Stimulated activated CD4-positive, alpha-beta T cell treated with anti-CD3 and anti-CD28 coated beads, Interleukin-4, amount 100 ng/mL, for 48 hours (primary cell): ENCODE measurements around the gene CLRN2.
"Not testable (repeated sequence)": the region's sequence is repeated elsewhere in the genome, so short reads cannot be mapped to it uniquely, and the experiment has no call there.

Source experiments
- DNase-seq, 2 donors: peaks; one replicate each; pipeline ENCODE4 v3.0.0-alpha.2; 2020; ENCODE audit warnings: low read depth in 2 of 2

Gene CLRN2

DNA sequence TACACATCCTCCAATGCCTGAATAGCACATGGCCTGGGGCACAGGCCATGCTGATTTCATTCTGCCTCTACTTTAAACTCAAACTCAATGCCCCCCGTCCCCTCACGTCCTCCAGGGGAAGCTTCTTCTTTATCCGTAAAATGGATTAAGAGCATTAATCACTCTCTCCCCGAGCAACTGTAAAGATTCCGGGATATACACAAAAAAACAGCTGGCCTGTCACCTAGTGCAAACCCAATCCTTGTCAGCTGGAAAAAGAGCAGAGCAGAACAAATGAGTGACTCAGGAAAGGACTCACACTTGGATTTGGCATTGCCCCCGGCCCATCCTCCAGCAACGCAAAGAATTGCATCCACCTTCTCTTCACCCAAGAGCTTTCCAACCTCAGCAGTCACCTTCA is 10.9 kb upstream of the CLRN2 start:
- no peak for DNase-seq

DNA sequence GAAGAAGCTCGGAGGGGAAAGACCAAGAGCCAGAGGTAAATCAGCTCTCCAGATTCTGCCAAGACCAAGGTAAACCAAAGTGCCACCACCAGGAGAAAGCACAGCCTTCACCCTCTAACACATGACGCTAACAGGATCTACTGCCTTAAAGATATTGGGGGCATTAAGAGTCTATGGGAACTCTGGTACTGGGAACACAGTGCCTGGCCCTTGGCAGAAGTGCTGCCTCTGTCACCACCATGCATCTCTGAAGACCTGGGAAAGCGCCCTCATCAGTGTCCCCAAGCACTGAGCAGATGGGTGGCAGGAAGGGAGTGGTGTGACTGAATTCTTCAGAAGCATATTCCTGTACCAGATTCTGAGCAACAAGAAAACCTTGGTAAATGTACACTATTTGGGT is 4.4 kb upstream of the CLRN2 start:
- no peak for DNase-seq

DNA sequence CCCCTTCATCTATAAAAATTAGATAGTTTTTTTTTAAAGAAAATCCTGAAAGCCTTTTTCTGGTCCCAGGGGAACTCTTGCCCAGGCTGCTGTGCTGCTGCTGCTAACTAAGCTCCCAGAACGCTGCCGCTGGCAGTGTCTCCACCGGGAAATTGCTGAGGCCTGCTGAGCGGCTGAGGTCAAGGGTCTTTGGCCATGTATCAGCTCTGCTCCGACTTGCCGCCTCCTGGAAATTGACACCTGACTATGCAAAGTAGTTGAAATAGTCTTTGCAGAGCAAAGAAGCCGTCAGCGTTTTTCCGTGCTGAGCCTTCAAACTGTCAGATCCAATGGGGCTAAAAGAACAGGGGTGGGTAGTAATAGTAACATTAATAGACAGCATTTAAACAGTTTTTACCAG is 3.9 kb upstream of the CLRN2 start:
- no peak for DNase-seq

DNA sequence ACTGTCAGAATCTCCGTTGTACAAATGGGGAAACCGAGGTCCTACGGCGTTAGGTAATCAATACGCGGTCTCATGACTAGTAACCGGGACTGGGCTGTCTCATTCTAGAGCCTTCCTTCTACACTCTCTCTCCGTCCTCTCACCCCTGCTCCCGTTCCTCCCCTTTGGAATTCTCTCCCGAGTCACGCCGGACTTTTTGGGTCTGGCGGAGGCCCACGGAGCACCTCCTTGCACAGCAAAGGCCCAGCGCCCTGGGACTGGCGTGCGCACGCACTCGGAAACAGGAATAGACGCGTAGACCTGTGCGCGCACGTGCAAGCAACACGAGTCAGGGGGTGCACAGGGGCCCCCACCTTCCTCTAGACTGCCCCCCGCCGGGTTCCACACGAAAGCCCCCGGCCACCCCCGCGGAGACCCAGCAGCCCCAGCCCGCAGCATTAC is 3.4 kb upstream of the CLRN2 start:
- peak; percentile 42 to 54 for DNase-seq

DNA sequence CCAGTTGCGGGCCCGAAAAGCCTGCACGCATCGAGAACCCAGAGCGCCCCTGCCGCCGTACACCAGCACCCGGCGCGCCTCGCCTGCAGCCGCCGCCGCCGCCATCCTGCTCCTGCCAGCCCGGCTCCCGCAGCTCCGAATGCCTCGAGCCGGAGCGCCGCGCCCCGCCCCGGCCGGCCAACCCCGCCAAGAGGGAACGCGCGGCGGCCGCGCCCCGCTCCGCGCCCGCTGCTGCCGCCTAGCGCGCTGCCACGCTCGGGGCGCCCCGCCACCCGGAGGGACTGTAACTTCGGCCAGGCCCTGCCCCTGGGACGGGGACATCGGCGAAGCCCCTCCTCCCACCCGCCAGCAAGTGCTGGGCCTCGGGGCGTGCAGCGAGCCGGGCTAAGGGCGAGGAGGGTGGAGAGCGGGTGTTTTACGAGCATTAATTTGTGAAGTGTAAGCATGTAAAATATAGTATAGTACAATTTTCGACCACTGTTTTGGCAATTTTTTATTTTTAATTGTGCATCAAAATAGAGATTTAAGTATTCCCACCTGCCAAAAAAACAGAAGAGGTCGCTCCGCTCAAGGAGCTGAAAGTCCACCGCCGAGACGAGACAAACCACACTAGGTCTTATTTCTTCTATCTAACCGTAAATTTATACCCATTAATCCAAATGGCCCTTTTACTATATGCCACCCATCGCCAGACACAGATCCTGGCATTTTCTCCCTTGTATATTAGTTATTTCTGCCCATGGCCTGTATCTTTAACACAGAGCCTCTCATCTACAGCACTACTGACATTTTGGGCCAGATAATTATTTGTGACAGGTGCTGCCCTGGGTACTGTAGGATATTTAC is 2.8 kb upstream of the CLRN2 start, which contains the start of gene QDPR:
Gene QDPR (minus strand): TSS at position 141 of the 846 bp plus-strand sequence. CDS start 36 bp downstream, at position 105.
- DNase-seq = peak; percentile 66 to 78

DNA sequence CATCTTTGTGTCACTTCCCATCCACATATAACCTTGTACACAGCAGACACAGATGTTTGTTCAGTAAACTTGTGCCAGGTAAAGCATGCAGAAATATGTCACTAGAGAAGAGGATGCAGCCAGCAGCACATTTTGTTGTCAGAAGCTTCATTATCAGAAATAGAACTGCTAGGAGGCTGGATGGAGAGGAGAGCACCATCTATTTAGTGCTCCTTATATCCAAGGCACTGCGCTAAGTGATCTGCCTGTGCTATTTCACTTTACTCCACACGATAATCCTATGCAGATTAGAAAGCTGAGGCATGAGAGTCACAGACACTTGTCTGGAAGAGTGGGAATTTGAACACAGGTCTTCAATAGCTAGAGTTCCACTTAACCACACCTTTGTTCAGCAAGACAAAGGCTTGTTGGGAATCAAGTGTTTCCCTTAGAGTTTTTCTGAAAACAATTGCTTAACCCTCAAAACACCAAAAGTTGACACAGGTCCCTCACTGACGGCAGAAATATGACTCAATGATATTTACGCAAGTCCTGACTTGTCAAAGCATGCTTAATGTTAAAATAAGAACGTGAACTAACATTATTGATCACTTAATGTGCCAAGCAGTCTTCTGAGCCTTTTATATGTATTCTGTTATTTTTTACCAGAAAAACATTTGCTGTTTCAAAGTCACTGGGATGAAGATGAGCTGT is 1.8 kb upstream of the CLRN2 start:
- no peak for DNase-seq

DNA sequence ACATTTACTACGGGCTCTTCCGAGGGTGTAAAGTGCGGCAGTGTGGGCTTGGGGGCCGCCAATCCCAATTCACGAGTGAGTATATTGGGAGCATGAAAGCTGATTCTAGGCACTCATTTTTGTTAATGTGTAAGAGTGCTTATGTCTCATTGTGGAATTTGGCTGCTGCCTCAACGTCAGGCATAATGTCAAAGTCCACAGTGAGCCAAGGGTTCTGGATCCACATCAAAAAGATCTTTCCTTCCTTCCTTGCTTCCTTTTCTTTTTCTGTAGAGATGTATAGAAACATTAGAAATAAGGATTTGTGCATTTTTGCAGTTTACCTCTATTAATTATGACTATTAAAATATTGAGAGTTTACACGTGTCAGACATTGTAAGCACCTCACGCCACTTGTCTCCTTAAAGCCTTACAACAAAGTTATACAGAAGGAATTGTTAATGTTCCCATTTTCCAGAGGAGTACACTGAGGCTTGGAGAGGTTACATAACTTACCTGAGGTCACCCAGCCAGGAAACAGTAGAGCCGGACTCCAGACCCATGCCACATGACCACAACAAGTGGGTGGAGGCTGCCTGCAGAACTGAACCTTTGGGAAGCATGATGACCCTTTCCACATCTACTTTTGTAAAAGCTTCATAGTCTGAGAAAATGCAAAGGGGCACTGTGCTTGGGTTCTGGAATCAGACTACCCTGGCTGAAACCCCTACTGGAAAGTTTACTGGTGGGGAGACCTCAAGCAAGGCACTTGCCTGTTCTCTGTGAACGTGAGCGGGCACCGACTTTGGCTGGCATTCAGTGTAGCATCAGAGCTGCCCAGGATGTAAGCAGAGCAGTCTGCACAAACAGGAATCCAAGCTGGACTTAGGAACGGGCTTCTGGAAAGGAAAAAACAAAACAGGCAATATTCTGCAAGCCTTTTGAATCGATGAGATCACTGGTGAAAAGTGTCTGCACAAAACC is 761 bp downstream of the CLRN2 start:
- DNase-seq = no peak

DNA sequence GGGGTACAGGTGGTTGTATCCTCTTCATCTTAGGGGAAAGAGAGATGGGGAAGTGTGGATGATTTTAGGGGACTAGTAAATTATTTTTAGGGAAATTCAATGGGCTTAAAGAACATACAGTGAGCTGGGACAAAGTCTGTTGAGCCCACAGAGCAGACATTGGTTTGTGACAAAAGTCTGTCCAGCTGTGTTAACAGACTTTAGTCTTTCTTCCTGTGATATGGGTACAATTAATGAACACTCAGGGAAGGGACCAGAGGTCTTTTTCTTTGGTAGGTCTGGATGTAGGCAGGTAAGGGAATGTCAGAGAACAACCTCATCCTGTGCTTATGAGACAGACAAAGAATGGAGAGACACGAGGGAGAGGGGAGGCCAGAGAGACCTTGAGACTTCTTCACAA is 2.0 kb downstream of the CLRN2 start:
- no peak for DNase-seq

DNA sequence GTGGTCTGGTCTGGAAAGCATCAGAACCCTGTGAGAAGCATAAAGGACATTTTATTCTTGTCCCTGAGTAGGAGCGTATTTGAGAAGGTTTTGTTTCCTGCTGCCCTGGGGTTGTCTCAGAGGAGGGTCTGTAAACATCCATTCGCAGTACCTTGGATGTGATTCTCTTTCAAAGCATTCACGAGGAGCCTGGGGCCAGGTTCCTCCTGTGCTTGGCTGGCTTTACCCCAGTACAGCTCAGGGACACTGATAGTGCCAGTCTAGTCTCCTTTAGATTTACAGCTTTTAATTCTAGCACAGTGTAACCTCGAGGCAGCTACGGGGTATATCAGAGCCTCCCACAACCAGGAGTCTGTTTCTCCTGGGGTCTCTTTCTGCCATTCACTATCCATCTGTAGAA is 2.7 kb downstream of the CLRN2 start:
- no peak for DNase-seq

DNA sequence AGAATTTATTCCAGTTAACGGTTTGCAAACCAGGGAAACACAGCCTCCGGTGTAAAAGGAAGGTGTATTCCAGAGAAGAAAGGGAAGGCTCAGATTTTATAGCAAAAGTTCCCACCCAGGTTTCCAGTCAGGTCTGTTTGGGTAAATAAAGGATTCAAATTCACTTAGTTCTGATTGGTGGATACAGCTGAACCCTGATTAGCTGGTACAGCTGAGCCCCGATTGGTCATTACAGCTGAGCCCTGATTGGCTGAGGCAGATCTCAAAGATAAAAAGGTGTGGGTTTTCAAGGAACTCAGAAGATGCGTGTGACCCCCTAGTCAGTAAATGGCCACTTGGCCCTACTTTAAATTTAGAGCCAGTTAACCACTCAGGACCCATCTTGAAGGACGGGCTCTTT is 6.6 kb downstream of the CLRN2 start:
- no peak for DNase-seq

DNA sequence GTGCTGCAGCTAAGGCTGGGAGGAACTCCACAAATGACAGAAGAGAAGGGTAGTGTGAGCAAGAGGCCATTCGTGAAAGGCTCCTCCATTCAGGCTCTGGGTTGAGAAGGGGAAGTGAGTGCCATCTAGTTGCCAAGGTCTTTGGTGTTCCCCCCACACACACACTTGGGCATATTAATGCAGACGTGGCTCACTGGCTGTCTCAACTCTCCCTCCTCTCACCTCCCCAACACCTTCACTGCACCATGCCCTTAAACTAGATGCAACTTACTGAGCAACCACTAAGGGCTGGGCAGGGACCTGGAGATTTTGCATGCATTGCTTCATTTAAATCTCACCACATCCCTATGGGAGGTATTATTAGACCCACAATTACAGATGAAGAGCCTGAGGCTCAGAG is 8.7 kb downstream of the CLRN2 start:
- DNase-seq = no peak

DNA sequence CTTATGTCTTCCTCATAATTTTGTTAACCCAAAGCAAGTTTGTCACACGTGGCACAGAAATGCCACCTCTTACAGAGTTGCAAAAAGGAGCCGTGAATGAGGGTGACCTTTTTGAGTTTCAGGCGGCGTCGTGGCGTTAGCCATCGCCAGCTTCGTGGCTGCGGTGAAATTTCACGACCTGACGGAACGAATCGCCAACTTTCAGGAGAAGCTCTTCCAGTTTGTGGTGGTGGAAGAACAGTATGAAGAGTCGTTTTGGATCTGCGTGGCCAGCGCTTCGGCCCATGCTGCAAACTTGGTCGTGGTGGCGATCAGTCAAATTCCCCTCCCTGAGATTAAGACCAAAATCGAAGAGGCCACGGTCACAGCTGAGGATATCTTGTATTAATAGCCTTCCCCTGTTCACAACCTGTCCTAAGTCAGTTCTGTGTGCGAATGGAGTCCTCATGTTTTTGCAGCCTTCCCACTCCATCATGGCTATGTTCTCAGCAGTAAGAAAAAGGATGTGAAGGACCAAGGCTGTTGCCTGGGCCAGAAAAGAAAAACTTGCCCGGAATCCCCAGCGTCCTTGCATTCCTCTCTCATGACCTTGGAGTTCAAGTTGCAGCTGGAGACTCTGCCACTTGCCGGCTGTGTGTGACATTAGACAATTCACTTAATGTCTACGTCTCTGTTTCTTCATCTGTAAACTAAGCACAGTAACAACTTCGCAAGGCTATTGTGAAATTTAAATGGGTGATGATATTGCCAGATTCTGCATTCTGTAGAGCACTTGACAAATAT is 11.9 kb downstream of the CLRN2 start:
- no peak for DNase-seq

DNA sequence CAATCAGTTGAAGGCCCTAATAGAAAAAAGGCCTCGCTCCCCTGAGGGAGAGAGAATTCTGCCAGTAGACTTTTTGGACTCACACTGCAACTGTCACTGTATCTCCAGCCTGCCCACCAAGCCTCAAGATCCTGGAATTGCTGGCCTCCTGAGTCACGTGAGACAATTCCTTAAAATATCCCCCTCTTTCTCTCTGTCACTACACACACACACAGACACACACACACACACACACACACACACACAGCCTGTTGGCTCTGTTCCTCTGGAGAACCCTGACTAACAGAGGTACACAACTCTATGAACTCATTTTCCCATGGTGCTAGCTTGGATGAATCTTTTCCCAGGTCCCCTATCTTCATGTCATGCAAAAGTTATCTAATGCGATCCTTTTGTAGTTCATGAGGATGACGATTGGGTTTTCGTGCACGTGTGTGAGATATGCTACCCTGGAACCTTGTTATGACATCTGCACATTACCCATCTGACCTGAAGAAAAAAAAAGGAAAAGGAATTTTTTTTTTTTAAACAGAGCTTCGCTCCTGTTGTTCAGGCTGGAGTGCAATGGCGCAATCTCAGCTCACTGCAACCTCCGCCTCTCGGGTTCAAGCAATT is 13.7 kb downstream of the CLRN2 start:
- no peak for DNase-seq

DNA sequence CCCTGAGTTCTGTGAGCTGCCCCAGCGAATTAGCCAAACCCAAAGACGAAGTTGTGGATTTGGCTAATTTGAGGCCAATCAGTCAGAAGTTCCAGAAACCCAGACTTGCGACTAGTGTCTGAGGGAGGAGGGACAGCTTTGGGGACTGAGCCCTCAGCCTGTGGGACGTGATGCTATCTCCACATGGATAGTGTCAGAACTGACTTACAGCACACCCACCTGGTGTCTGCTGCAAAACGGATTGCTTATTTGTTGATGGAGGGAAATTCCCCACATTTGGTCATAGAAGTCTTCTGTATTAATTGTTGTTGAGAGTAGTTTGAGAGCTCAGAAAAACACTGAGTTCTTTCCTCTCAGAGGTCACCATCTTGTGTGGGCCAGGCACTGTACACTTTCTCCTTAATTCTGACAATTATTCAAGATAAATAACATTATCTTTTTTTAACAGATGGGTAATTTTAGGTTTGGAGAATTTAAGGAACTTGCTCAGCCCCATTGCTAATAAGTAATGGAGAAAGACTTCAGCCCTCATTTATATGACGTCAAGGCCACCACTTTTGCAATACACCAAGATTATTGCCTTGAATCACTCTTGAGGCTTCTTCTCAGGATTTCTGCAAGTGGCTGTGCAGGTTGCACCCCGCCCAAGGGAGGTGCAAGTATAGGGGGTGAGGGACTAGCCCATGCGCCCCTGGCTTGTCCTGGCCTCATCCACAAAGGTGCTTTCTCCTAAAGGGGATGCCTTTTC is 16.7 kb downstream of the CLRN2 start:
- no peak for DNase-seq

DNA sequence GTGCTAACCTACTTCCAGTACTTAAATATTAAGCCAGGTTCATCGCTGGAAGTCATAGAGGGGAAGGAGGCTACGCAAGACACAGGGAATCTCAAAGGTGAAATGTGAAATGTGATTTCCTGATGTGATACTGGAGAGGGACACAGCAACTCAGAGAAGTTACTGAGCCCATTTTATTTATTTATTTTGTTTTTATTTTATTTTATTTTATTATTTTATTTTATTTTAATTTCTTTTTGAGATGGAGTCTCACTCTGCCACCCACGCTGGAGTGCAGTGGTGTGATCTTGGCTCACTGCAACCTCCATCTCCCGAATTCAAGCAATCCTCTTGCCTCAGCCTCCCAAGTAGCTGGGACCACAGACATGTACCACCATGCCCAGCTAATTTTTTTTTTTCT is 19.7 kb downstream of the CLRN2 start:
- DNase-seq = no peak

DNA sequence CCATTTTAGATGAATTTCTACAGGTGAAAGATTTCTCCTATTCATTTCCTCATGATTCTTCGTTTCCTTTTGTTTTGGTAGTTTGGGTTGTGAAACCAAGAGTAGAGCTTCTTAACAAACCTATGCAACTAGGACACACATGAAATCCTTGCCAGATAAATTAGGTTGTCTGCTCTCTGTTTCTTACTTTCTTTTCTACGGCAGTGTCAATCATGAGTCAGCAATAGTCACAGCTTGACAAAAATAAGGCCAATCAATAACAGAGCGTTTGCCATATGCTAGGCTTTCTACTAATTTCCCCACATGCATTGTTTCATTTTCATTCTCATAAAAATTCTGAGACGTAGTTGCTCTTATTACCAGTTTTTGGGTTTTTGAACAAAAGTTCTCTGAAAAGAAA is 20.3 kb downstream of the CLRN2 start:
- no peak for DNase-seq

DNA sequence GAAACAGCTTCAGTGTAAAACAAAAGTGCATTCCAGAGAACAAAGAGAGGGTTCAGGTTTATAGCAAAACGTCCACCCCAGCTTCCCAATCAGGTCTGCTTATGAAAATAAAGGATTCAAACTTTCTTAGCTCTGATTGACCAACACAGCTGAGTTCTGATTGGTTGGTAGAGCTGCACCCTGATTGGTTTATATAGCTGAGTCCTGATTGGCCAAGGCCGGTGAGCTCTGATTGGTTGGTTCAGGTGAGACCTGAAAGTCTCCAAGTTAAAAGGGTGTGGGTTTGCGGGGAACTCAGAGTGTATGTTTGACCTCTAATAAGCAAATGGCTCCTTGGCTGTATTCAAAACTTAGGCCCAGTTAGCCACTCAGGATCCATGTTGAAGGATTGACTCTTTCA is 20.9 kb downstream of the CLRN2 start:
- no peak for DNase-seq

DNA sequence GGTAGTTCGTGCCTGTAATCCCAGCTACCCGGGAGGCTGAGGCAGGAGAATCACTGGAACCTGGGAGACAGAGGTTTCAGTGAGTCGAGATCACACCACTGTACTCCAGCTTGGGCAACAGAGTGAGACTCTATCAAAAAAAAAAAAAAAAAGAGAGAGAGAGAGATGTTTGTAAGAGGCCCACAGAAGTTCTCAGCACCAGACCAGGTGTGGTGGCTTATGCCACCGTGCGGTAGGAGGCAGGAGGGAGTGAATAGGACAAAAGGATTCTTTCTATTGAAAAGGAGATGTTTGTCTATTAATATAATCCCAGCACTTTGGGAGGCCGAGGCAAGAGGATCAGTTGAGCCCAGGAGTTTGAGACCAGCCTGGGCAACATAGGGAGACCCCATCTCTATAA is 22.1 kb downstream of the CLRN2 start:
- DNase-seq = not testable (repeated sequence)

DNA sequence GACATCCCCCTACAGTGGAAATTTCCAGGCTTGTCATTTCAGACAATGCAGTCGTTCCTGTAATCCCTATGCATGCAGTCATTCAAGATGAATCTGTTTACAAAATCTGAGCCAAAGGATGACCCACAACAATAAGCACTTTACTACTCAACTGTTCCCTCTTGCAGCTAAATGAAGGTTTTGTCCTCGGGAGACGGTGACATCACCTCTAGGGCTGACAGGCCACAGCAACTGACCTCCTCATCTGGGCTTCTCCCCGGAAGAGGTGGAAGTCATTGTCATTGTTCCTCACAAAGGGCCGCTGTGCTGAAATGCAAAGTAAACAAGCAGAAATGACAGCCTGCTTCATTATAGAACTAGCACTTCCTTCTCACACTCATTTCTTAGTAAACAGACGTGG is 29.2 kb downstream of the CLRN2 start:
- no peak for DNase-seq

DNA sequence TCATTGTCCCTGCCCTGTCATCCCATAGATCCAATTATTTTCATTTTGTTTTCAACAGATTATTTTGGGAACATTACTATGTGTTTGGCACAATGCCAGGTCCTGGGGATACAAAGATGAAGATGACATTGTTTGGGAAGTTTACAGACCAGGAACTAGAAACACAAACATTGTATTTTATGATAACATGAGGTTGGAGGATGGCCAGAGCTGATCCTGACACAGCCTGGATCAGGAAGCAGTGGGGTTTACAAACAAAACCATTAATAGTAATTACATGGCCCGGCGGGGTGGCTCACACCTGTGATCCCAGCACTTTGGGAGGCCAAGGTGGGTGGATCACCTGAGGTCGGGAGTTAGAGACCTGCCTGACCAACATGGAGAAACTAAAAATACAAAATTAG is 29.9 kb downstream of the CLRN2 start:
- DNase-seq = no peak
